Esophagus squamous epithelium (tissue), 4 donors: ENCODE data around the gene AUTS2.

Experiments used
- CTCF ChIP-seq, 6 experiments: fragments of 450-650 bp in 4 of 6; fragments of 200-600 bp in 2 of 6; sonication (generic) in 2 of 6; IDR thresholded peaks; one replicate each; pipeline ENCODE4 v1.5.1; 2016 to 2019; ENCODE audit warnings: antibody characterized with exemption in 6 of 6, mild to moderate bottlenecking in 4 of 6, moderate library complexity in 4 of 6
- POLR2A ChIP-seq, 4 donors: fragments of 450-650 bp; IDR thresholded peaks; one replicate each; pipeline ENCODE4 v1.6.1; 2017; ENCODE audit warnings: antibody characterized with exemption in 4 of 4, mild to moderate bottlenecking in 4 of 4, moderate library complexity in 3 of 4

DNA sequence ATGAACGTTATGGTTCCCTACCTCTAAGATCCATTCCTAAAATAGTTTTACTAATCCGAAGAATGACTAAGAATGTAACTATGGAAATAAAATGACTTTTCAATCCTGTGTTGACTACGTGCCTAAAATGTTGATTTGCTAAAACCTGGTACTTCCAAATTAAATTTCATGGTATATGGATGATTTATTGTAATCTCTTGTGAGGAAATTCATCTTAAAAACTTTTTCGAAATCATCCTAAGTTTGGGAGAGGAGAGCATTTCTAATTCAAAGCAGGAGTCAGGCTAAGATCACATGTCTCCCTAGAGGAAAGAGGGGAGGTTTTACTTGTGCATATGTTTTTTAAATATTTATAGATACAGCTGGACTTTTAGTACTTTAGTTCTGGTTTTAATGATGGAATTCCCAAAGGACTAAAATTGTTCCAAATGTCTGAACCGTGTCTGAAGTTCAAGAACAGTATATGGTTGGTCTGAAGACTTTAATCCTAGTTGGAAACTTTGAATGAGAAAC, 483.9 kb downstream of the AUTS2 start:
- TF ChIP-seq POLR2A (IDR thresholded peaks at IDR 0.05) (no peak), CTCF (IDR thresholded peaks at IDR 0.05) (no peak)
